Skeletal muscle satellite cell (primary cell): ENCODE measurements around the gene OR2H1. TPM values are rescaled to one million over a fixed set of nuclear protein-coding genes. Genes with fewer than 3 reads are reported as not detected.
"Not testable (repeated sequence)": the region's sequence is repeated elsewhere in the genome, so short reads cannot be mapped to it uniquely, and the experiment has no call there.

Experiments used
- H3K27me3 ChIP-seq: 2 replicates; pipeline ENCODE4 v1.7.0; 2013; ENCODE audit warnings: low read length; ENCODE audit not compliant: control insufficient read depth, insufficient read depth
- H3K36me3 ChIP-seq: 2 replicates; pipeline ENCODE4 v1.7.0; 2013; ENCODE audit warnings: mild to moderate bottlenecking, control low read depth, low read length; ENCODE audit not compliant: insufficient read depth
- H3K4me1 ChIP-seq: 2 replicates; pipeline ENCODE4 v1.7.0; 2013; ENCODE audit warnings: low read length; ENCODE audit not compliant: control insufficient read depth, insufficient read depth
- H3K4me2 ChIP-seq: 2 replicates; pipeline ENCODE4 v1.7.0; 2013; ENCODE audit warnings: mild to moderate bottlenecking, low read length
- H3K4me3 ChIP-seq: 2 replicates; pipeline ENCODE4 v1.7.0; 2013; ENCODE audit warnings: low read length
- H3K9ac ChIP-seq: 2 replicates; pipeline ENCODE4 v1.7.0; 2013; ENCODE audit warnings: mild to moderate bottlenecking, low read depth, low read length, moderate library complexity
- H3K9me3 ChIP-seq: replicated peaks from 2 replicates; pipeline ENCODE4 v1.7.0; 2013; ENCODE audit warnings: mild to moderate bottlenecking, control low read depth, low read length
- total RNA-seq: library from RNA; depleted of rRNA; stranded (reverse); fragments of >200 nt; gene quantifications from 2 replicates; pipeline ENCODE4 v1.2.3, GENCODE V29; 2012; rRNA removed

Gene OR2H1
- not detected in 2 replicates for total RNA-seq

GRCh38 chr6:29456971-29457370 lies at the start of gene OR2H1, which contains the start of gene OR11A1:
OR2H1 (plus strand) TSS chr6:29457155; CDS start chr6:29461770, 4,615 bp downstream.
OR11A1 (minus strand) TSS chr6:29457071; CDS start chr6:29427641, 29,430 bp downstream.
- H3K36me3 ChIP-seq, result no peaks in the 10 kb centered on the region
- H3K4me2 ChIP-seq, result no peak within 1 kb of the TSS
- no peaks in the 10 kb centered on the region for H3K27me3 ChIP-seq
- H3K4me1 ChIP-seq, result no peaks in the 10 kb centered on the region
- H3K4me3 ChIP-seq, result no peak within 1 kb of the TSS
- no peak within 1 kb of the TSS for H3K9ac ChIP-seq
- H3K9me3 ChIP-seq, result no peaks in the 10 kb centered on the region

GRCh38 chr6:29414588-29414987 lies 42.4 kb upstream of the OR2H1 start, which contains the start of gene OR12D1:
OR12D1 (plus strand) TSS chr6:29414928.
- no peak within 1 kb of the TSS for H3K4me3 ChIP-seq
- no peaks in the 10 kb centered on the region for H3K9me3 ChIP-seq
- H3K4me2 ChIP-seq, result no peak within 1 kb of the TSS
- H3K4me1 ChIP-seq, result no peaks in the 10 kb centered on the region
- no peak within 1 kb of the TSS for H3K9ac ChIP-seq
- H3K27me3 ChIP-seq, result no peaks in the 10 kb centered on the region
- no peaks in the 10 kb centered on the region for H3K36me3 ChIP-seq

DNA sequence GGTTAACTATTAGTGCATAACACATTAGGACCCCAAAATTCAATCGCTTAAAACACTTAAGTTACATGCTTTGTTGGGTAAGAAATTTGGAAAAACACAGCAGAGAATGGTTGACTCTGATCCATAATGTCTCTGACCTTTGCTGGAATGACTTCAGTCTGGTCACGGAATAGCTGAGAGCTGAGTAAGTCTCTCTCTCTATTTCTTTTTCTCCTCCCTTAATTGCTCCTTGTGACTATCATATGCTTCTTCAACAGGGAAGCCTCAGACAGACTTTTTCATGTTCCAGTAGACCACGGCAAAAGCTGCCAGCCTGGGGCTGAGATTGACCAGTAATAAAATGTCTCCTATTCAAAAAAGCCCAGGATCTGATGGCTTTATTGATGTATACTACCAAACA lies 37.4 kb upstream of the OR2H1 start:
- Histone ChIP-seq H3K9me3 (no peaks in the 10 kb centered on the region), H3K4me2 (no peak overlapping the region), H3K27me3 (no peaks in the 10 kb centered on the region), H3K4me3 (no peak overlapping the region), H3K36me3 (no peaks in the 10 kb centered on the region), H3K4me1 (no peaks in the 10 kb centered on the region), H3K9ac (no peak overlapping the region)

GRCh38 chr6:29424168-29424567 lies 32.8 kb upstream of the OR2H1 start:
- Histone ChIP-seq H3K27me3 (no peaks in the 10 kb centered on the region), H3K9me3 (no peaks in the 10 kb centered on the region), H3K4me1 (no peaks in the 10 kb centered on the region), H3K4me3 (no peak overlapping the region), H3K36me3 (no peaks in the 10 kb centered on the region), H3K4me2 (no peak overlapping the region), H3K9ac (no peak overlapping the region)

DNA sequence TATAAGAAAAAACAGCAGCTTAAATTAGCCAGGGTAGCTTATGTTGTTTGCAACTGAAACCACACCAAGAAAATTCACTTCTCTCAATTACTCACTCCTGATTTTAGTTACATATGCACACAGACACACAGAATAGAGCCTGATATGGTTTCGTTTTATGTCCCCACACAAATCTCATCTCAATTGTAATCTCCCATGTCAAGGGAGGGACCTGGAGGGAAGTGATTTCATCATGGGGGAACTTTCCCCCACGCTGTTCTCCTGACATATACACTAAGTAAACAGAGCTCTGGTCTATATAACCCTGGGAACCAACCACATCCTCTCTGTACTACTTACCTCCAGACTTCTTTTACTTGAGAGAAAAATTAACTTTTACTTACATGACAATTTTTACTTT lies 32.4 kb upstream of the OR2H1 start:
- H3K4me2 ChIP-seq, result no peak overlapping the region
- H3K36me3 ChIP-seq, result no peaks in the 10 kb centered on the region
- H3K9ac ChIP-seq, result no peak overlapping the region
- no peaks in the 10 kb centered on the region for H3K9me3 ChIP-seq
- no peaks in the 10 kb centered on the region for H3K4me1 ChIP-seq
- no peaks in the 10 kb centered on the region for H3K27me3 ChIP-seq
- H3K4me3 ChIP-seq, result no peak overlapping the region

GRCh38 chr6:29425075-29425474 lies 31.9 kb upstream of the OR2H1 start:
- H3K4me3 ChIP-seq, result no peak overlapping the region
- no peaks in the 10 kb centered on the region for H3K27me3 ChIP-seq
- no peak overlapping the region for H3K9ac ChIP-seq
- H3K4me2 ChIP-seq, result no peak overlapping the region
- H3K4me1 ChIP-seq, result no peaks in the 10 kb centered on the region
- H3K9me3 ChIP-seq, result no peaks in the 10 kb centered on the region
- no peaks in the 10 kb centered on the region for H3K36me3 ChIP-seq

GRCh38 chr6:29426654-29427053 lies 30.3 kb upstream of the OR2H1 start:
- H3K4me3 ChIP-seq, result no peak overlapping the region
- H3K36me3 ChIP-seq, result no peaks in the 10 kb centered on the region
- no peak overlapping the region for H3K4me2 ChIP-seq
- H3K27me3 ChIP-seq, result no peaks in the 10 kb centered on the region
- no peak overlapping the region for H3K9ac ChIP-seq
- no peaks in the 10 kb centered on the region for H3K9me3 ChIP-seq
- H3K4me1 ChIP-seq, result no peaks in the 10 kb centered on the region

DNA sequence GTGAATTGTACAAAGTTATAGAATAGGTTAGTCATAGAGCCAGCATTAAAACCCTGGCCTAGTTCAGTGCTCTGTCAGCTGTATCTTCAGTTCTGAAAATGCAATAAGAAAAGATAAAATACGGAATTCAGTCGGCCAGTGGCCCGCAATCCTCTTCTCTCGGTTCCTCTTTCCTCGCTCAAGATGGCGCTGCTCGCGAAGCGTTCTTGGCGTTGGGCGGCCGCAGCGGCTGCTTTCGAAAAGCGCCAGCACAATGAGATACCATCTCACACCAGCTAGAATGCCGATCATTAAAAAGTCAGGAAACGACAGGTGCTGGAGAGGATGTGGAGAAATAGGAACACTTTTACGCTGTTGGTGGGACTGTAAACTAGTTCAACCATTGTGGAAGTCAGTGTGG lies 20.2 kb upstream of the OR2H1 start:
- not testable (repeated sequence) for H3K4me1 ChIP-seq, H3K9ac ChIP-seq, H3K4me3 ChIP-seq, H3K36me3 ChIP-seq, H3K9me3 ChIP-seq, H3K4me2 ChIP-seq, H3K27me3 ChIP-seq

GRCh38 chr6:29439006-29439405 lies 17.9 kb upstream of the OR2H1 start, which contains the start of gene OR10C1:
OR10C1 (plus strand) TSS chr6:29439306; CDS start chr6:29440016, 710 bp downstream.
- no peaks in the 10 kb centered on the region for H3K27me3 ChIP-seq
- no peaks in the 10 kb centered on the region for H3K9me3 ChIP-seq
- no peak within 1 kb of the TSS for H3K4me2 ChIP-seq
- no peak within 1 kb of the TSS for H3K4me3 ChIP-seq
- H3K36me3 ChIP-seq, result no peaks in the 10 kb centered on the region
- H3K4me1 ChIP-seq, result no peaks in the 10 kb centered on the region
- H3K9ac ChIP-seq, result no peak within 1 kb of the TSS

DNA sequence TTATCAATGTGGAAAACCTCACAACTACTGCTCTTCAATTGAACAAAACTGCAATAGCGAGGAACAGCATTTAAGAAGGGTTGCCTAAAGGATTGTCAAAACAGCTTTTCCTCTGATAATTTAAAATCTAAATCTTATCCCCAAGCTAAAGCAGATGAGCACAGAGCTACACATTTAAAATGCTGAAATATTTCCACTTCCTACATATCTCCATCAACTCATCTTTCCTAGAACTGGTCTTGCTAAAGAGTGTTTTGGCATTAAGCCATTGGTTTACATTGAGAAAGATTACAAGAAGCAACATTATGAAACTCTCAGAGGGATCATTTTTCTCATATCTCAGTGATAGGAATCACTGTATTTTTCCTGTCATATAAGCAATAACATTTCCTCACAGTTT lies 14.2 kb upstream of the OR2H1 start:
- H3K4me1 ChIP-seq, result no peaks in the 10 kb centered on the region
- H3K36me3 ChIP-seq, result no peaks in the 10 kb centered on the region
- no peak overlapping the region for H3K4me3 ChIP-seq
- no peak overlapping the region for H3K4me2 ChIP-seq
- no peaks in the 10 kb centered on the region for H3K27me3 ChIP-seq
- H3K9ac ChIP-seq, result no peak overlapping the region
- H3K9me3 ChIP-seq, result no peaks in the 10 kb centered on the region

DNA sequence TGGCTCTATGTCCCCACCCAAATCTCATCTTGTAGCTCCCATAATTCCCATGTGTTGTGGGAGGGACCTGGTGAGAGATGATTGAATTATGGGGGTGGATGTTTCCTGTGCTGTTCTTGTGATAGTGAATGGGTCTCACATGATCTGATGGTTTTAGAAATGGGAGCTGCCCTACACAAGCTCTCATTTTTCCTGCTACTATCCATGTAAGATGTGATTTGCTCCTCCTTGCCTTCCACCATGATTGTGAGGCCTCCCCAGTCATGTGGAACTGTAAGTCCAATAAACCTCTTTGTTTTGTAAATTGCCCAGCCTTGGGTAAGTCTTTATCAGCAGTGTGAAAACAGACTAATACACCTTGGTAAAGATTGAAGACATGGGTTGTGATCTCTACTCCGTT lies 12.9 kb upstream of the OR2H1 start:
- not testable (repeated sequence) for H3K36me3 ChIP-seq, H3K4me3 ChIP-seq, H3K27me3 ChIP-seq, H3K4me1 ChIP-seq, H3K4me2 ChIP-seq, H3K9me3 ChIP-seq, H3K9ac ChIP-seq

GRCh38 chr6:29447670-29448069 lies 9.3 kb upstream of the OR2H1 start:
- Histone ChIP-seq H3K4me3 (no peak overlapping the region), H3K9me3 (peaks cover 3% of the 10 kb centered on the region), H3K4me2 (no peak overlapping the region), H3K27me3 (no peaks in the 10 kb centered on the region), H3K9ac (no peak overlapping the region), H3K36me3 (no peaks in the 10 kb centered on the region), H3K4me1 (no peaks in the 10 kb centered on the region)
